GM19328 (cell line): ENCODE data around the gene SLC25A48.

Experiments
- ATAC-seq: cut with Tn5 transposase; IDR thresholded peaks from one replicate; pipeline ENCODE4 v1.9.1; 2021; ENCODE audit warnings: mild to moderate bottlenecking, moderate library complexity; ENCODE audit not compliant: unreplicated experiment

Gene SLC25A48

GRCh38 chr5:135834639-135835529 lies at the start of gene SLC25A48:
TSS of gene SLC25A48 (plus strand) at chr5:135834663. CDS start at chr5:135834848, 185 bp downstream.
- ATAC-seq = no peak

GRCh38 chr5:135800656-135801055 lies 33.8 kb upstream of the SLC25A48 start:
- no peak for ATAC-seq

- ATAC-seq = no peak
Observed at GRCh38 chr5:135810188-135810943, 24.1 kb upstream of the SLC25A48 start.

GRCh38 chr5:135811007-135811406 lies 23.5 kb upstream of the SLC25A48 start:
- no peak for ATAC-seq

- ATAC-seq = no peak
Observed at GRCh38 chr5:135813758-135814157, 20.7 kb upstream of the SLC25A48 start.

- ATAC-seq = no peak
Observed at GRCh38 chr5:135814316-135814715, 20.1 kb upstream of the SLC25A48 start.

- no peak for ATAC-seq
Observed at GRCh38 chr5:135814812-135815211, 19.7 kb upstream of the SLC25A48 start.

- ATAC-seq = no peak
Observed at GRCh38 chr5:135821061-135821801, 13.2 kb upstream of the SLC25A48 start.

- no peak for ATAC-seq
Observed at GRCh38 chr5:135821802-135822201, 12.7 kb upstream of the SLC25A48 start.

- no peak for ATAC-seq
Observed at GRCh38 chr5:135822286-135822685, 12.2 kb upstream of the SLC25A48 start.

- ATAC-seq = no peak
Observed at GRCh38 chr5:135822959-135823358, 11.5 kb upstream of the SLC25A48 start.

GRCh38 chr5:135823881-135824280 lies 10.6 kb upstream of the SLC25A48 start:
- ATAC-seq = no peak

GRCh38 chr5:135824541-135825041 lies 9.9 kb upstream of the SLC25A48 start:
- ATAC-seq = no peak

- no peak for ATAC-seq
Observed at GRCh38 chr5:135825373-135826220, 8.9 kb upstream of the SLC25A48 start.

GRCh38 chr5:135826221-135826525 lies 8.3 kb upstream of the SLC25A48 start:
- ATAC-seq = no peak

GRCh38 chr5:135826994-135827671 lies 7.3 kb upstream of the SLC25A48 start:
- no peak for ATAC-seq

- no peak for ATAC-seq
Observed at GRCh38 chr5:135827965-135828781, 6.3 kb upstream of the SLC25A48 start.

- ATAC-seq = no peak
Observed at GRCh38 chr5:135828782-135829127, 5.7 kb upstream of the SLC25A48 start.

- no peak for ATAC-seq
Observed at GRCh38 chr5:135829179-135829578, 5.3 kb upstream of the SLC25A48 start.
